NCI-H510A (cell line): ENCODE data around the gene TSC22D4.

ENCODE experiments used
- DNase-seq: peaks from one replicate; lab custom pipeline; 2025; lab: John Stamatoyannopoulos, UW

TSC22D4 gene

DNA sequence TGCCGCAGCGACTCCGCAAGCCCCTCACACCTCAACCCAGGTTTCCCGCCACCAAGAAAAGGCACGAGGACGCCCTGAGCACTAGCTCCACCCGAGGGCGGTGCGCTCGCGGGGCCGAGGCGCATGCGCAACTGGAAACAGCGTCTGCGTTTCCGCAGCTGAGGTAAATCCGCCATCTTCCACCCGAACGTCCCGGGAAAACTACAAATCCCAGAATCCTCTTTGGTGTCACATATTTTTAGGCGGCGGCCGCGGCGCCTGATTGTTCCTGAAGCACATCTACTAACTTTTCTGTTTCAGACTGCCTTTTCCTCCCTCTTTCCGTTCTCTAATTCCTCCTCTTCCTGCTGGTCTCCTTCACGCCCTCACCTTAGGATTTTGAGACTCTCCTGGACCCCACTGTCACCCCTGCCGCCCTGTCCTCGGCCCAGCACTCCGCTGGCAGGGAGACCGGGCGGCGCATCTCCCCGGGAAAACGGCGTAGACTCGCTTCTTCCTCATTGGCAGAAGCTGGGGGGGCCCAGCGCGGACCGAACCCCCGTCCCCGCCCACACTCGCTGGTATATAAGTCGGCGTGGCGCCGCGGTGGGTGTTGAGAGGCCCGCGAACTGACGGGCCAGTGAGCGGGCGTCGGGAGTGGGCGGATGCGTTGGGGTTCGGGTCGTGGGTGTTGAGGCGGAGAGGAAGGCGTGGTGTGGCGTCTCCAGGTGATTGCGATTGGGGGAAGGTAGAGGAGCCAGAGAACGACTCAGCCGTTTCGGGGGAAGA is 50.6 kb downstream of the TSC22D4 start, which contains the start of gene ZCWPW1:
TSS of gene ZCWPW1 (minus strand) at position 505 of the 768 bp plus-strand sequence. CDS start 8,054 bp downstream, outside the sequence.
- DNase-seq = peak; percentile 79

DNA sequence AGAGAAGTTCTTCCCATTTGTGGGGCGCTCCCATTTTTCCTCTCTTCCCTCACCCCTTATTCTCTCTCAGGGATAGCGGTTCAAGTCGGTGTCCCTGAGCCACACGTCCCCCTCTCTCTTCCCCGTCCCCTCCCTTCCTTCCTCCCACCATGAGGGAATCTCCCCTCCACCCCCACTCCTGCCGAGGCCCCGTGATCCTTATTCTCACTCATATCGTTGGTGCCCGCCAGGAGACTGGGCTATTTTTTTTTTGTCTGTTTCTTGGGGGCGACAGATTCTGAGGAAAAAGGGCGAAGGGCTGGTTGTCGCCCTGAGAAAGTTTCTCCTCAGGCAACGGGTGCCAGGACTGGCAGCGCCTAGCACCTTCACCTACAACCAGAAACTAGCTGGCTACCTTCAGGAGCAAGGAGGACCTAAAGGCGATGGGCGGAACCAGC is 51.2 kb downstream of the TSC22D4 start:
- DNase-seq = no peak

DNA sequence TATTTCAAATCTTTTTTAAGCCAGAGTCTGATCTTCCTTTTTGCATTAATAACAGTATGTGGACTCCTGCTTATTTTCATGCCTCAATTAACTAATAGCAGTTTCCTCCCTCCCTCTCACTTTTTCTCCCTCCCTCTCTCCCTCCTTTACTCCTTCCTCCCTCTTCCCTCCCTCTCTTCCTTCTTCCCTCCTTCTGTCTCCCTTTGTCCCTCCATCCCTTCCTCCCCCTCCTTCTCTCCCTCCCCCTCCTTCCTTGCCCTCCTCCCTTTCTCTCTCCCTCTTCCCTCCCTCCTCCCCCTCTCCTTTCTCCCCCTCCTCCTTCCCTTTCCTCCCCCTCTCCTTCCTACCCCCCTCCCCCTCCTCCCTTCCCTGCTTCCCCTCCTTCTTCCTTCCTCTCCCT is 52.5 kb downstream of the TSC22D4 start:
- no peak for DNase-seq

GRCh38 chr7:100425347-100425746 is 53.7 kb downstream of the TSC22D4 start:
- DNase-seq = no peak

DNA sequence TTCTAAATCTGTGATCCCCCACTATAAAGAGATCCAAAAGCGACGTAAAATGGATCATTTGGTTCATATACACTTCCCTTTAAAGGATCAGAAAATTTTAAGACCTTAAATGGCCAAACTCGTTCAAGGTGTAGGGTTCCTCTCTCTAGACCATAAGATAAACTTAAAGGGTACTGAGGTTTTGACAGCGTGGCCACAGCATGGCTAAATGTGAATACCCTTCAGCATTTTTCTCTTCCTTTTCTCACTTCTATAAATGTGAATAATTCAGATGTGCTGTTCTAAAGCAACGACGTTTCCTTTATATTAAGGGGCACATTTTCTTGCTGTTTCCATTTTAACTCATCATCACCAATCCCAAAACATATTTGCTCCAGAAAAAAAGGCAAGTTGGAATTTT is 55.7 kb downstream of the TSC22D4 start:
- no peak for DNase-seq

DNA sequence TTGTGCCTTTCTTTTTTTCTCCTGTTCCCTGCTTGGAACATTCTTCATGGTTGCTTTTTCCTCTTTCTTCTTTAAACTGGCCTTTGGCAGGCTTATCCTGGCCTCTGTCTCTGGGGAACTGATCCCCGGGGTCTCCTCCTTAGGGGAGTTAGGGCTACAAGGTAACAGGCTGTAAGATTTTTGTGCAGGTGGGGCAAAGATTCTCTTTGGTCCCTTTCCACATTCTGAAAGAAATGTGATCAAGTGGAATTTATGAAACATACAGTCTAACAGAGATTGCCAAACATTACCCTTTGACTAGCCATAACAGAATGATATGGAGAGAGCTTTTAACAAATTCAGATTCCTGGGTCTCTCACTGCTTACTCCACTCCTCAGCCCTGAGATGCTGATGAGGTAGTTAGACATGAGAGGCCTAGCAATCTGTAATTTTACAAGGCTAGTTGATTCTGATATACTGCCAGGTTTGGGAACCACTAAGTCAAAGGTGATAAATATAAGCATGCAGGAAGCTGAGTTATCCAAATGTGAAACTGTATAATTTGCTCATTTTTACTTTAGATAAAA is 59.3 kb downstream of the TSC22D4 start:
- no peak for DNase-seq

DNA sequence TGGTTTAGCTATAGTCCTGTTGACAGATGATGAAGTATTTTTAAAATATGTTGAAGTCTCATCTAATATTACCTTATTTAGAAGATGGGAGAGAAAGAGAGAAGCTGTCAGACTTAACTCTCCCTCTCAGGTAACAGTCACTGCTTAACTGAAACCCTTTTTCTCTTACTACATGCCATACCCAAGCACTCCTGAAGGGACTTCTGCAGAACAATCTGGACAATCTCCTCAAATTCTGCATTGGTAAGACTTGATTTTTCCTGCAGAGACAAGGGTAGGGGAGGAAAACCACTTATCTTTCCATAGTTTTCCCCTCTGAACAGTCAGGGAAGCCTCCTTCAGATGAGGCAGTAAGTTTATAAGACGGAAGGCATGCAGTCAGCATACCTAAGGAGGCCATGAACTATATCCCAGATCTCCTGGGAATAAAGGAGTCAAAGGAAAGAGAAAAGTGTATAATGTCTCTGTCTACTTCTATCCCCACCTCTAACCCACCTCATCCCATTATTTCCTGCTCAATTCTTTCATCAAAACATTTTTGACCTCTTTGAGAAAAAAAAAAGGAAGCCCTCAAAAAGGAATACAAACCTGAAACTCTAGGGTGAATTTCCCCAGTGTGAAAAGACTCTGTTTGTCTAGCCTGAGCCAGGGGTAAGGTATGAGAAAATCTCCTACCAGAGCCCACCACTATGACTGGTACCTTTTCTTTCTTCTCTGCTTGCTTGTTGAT is 59.9 kb downstream of the TSC22D4 start:
- no peak for DNase-seq
